Neutrophil (primary cell): Measurements from ENCODE around the gene GTF2E1.
"Not testable (repeated sequence)": the region's sequence is repeated elsewhere in the genome, so short reads cannot be mapped to it uniquely, and the experiment has no call there.

ENCODE experiments used
- H3K27ac ChIP-seq: fragments of 200-600 bp; sonication (generic); 2 replicates; pipeline ENCODE4 v1.5.1; 2016; ENCODE audit warnings: mild to moderate bottlenecking, moderate library complexity
- H3K27me3 ChIP-seq: fragments of 200-600 bp; sonication (generic); 2 replicates; pipeline ENCODE4 v1.6.0; 2016; ENCODE audit warnings: mild to moderate bottlenecking
- H3K36me3 ChIP-seq: fragments of 200-600 bp; sonication (generic); 2 replicates; pipeline ENCODE4 v1.5.1; 2017
- H3K4me1 ChIP-seq, 2 experiments: fragments of 200-600 bp in 1 of 2; sonication (generic) in 1 of 2; 1 replicate in 1 of 2; 2 replicates in 1 of 2; pipeline versions ENCODE4 v1.5.1 to v1.6.1; 2013 to 2016; ENCODE audit warnings: low read depth in 1 of 2, low read length in 1 of 2, mild to moderate bottlenecking in 1 of 2, moderate library complexity in 1 of 2; ENCODE audit not compliant: control insufficient read depth in 1 of 2, insufficient read depth in 1 of 2
- H3K4me3 ChIP-seq, 2 experiments: fragments of 200-600 bp in 1 of 2; sonication (generic) in 1 of 2; 1 replicate in 1 of 2; 2 replicates in 1 of 2; pipeline ENCODE4 v1.5.1; 2013 to 2016; ENCODE audit warnings: low read depth in 1 of 2, low read length in 1 of 2, mild to moderate bottlenecking in 1 of 2, moderate library complexity in 1 of 2
- H3K9me3 ChIP-seq: fragments of 200-600 bp; sonication (generic); 2 replicates; pipeline ENCODE4 v1.5.1; 2016
- CTCF ChIP-seq: fragments of 200-600 bp; sonication (generic); IDR thresholded peaks from 2 replicates; pipeline ENCODE4 v1.5.1; 2016; ENCODE audit warnings: antibody characterized with exemption

Gene GTF2E1

GRCh38 chr3:120778776-120779175, 36.2 kb downstream of the GTF2E1 start:
- H3K9me3 ChIP-seq: no peaks in the 10 kb centered on the region
- H3K36me3 ChIP-seq: peaks cover 40% of the 10 kb centered on the region
- no peaks in the 10 kb centered on the region for H3K27me3 ChIP-seq
- no peaks in the 10 kb centered on the region for H3K4me1 ChIP-seq
- no peak overlapping the region for H3K4me3 ChIP-seq
- H3K27ac ChIP-seq: no peak overlapping the region
- TF ChIP-seq CTCF: no peak

GRCh38 chr3:120780977-120781376, 38.4 kb downstream of the GTF2E1 start:
- Histone ChIP-seq H3K4me1 (no peaks in the 10 kb centered on the region), H3K36me3 (peaks cover 37% of the 10 kb centered on the region), H3K27ac (no peak overlapping the region), H3K27me3 (no peaks in the 10 kb centered on the region), H3K4me3 (no peak overlapping the region), H3K9me3 (no peaks in the 10 kb centered on the region)
- TF ChIP-seq CTCF: no peak

GRCh38 chr3:120785832-120786231, 43.3 kb downstream of the GTF2E1 start:
- H3K4me1 ChIP-seq, H3K4me3 ChIP-seq, H3K9me3 ChIP-seq, H3K27me3 ChIP-seq, H3K27ac ChIP-seq: not testable (repeated sequence)
- H3K36me3 ChIP-seq: peaks cover 13% of the 10 kb centered on the region

GRCh38 chr3:120791010-120791409, 48.5 kb downstream of the GTF2E1 start:
- TF ChIP-seq CTCF: no peak
- Histone ChIP-seq H3K4me3 (no peak overlapping the region), H3K4me1 (no peaks in the 10 kb centered on the region), H3K27me3 (peaks cover 6% of the 10 kb centered on the region), H3K27ac (no peak overlapping the region), H3K9me3 (no peaks in the 10 kb centered on the region), H3K36me3 (no peaks in the 10 kb centered on the region)

- Histone ChIP-seq H3K27ac (no peak overlapping the region), H3K4me3 (no peak overlapping the region)
- TF ChIP-seq CTCF: no peak
These were observed 49.4 kb downstream of the GTF2E1 start for GRCh38 chr3:120791913-120792312.

GRCh38 chr3:120793601-120794000, 51.1 kb downstream of the GTF2E1 start:
- Histone ChIP-seq H3K27ac (no peak overlapping the region), H3K36me3 (no peaks in the 10 kb centered on the region), H3K9me3 (no peaks in the 10 kb centered on the region), H3K27me3 (peaks cover 14% of the 10 kb centered on the region), H3K4me1 (no peaks in the 10 kb centered on the region), H3K4me3 (no peak overlapping the region)
- no peak for TF ChIP-seq CTCF

More at GRCh38 chr3:120791913-120792312, 49.4 kb downstream of the GTF2E1 start:
- Histone ChIP-seq H3K9me3 (no peaks in the 10 kb centered on the region), H3K4me1 (no peaks in the 10 kb centered on the region), H3K27me3 (peaks cover 14% of the 10 kb centered on the region), H3K36me3 (no peaks in the 10 kb centered on the region)
